SK-N-DZ (cell line): Measurements from ENCODE around the gene BACE1-AS.
A peak's percentile ranks its signal among the peaks of the same experiment; 100 is the strongest.

Source experiments
- DNase-seq: peaks from one replicate; pipeline ENCODE4 v3.0.0-alpha.2; 2015; ENCODE audit warnings: low spot score

BACE1-AS gene

GRCh38 chr11:117289795-117290194, 1.4 kb upstream of the BACE1-AS start:
- DNase-seq, result no peak

GRCh38 chr11:117292616-117293015, 1.5 kb downstream of the BACE1-AS start:
- DNase-seq, result no peak

GRCh38 chr11:117295438-117296137, 4.4 kb downstream of the BACE1-AS start:
- DNase-seq, result no peak

- DNase-seq, result no peak
Measured at GRCh38 chr11:117296881-117297280, 5.7 kb downstream of the BACE1-AS start.

- DNase-seq, result no peak
Measured at GRCh38 chr11:117298195-117298594, 7.0 kb downstream of the BACE1-AS start.

GRCh38 chr11:117299351-117300282, 8.5 kb downstream of the BACE1-AS start:
- DNase-seq, result peak; percentile 55

- DNase-seq, result peak; percentile 20
Measured at GRCh38 chr11:117300283-117300663, 9.1 kb downstream of the BACE1-AS start.

- DNase-seq, result no peak
Measured at GRCh38 chr11:117300773-117301172, 9.6 kb downstream of the BACE1-AS start.

GRCh38 chr11:117302228-117302627, 11.1 kb downstream of the BACE1-AS start:
- no peak for DNase-seq

- no peak for DNase-seq
Measured at GRCh38 chr11:117303101-117303500, 12.0 kb downstream of the BACE1-AS start.

- DNase-seq, result no peak
Measured at GRCh38 chr11:117303646-117304315, 12.6 kb downstream of the BACE1-AS start.

GRCh38 chr11:117305145-117305544, 14.0 kb downstream of the BACE1-AS start:
- DNase-seq, result no peak

GRCh38 chr11:117309310-117309709, 18.2 kb downstream of the BACE1-AS start:
- no peak for DNase-seq

GRCh38 chr11:117313091-117313490, 21.9 kb downstream of the BACE1-AS start:
- no peak for DNase-seq

- no peak for DNase-seq
Measured at GRCh38 chr11:117313828-117314768, 23.0 kb downstream of the BACE1-AS start.

- DNase-seq, result no peak
Measured at GRCh38 chr11:117314840-117315239, 23.7 kb downstream of the BACE1-AS start.

GRCh38 chr11:117315285-117316196, 24.4 kb downstream of the BACE1-AS start:
- no peak for DNase-seq

GRCh38 chr11:117316197-117316961, 25.2 kb downstream of the BACE1-AS start, which contains the start of gene BACE1:
BACE1 (minus strand) TSS chr11:117316256; CDS start chr11:117315795, 461 bp downstream.
- DNase-seq, result peak; percentile 79

GRCh38 chr11:117318738-117319137, 27.6 kb downstream of the BACE1-AS start:
- DNase-seq, result no peak
